Measurements from ENCODE around the gene NPTX2.

NPTX2 gene

DNA sequence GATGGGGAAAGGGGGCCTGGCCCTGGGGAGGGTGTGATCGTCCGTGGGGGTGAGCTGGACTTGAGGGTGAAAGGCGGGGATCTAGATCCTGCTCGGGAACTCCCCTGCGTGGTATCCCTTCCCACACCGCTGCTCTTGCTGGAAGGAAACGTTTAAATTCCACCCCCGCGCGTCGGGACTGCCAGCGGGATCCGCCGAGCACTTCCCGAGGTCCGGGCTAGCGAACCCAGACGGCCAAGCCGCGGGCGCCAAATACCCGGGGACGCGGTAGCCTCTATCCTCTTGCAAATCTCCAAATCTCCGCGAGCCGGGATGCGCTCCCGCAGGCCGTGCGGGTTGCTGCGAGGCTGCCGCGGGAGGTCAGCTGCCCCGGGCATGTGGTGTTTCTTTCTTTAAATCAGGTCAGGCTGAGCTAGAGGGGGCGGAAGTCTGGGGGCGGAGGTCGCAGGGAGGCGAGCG, 904 bp downstream of the NPTX2 start:
- no peak for DNase-seq (ENCODE audit: low read depth in 2 of 2)

DNA sequence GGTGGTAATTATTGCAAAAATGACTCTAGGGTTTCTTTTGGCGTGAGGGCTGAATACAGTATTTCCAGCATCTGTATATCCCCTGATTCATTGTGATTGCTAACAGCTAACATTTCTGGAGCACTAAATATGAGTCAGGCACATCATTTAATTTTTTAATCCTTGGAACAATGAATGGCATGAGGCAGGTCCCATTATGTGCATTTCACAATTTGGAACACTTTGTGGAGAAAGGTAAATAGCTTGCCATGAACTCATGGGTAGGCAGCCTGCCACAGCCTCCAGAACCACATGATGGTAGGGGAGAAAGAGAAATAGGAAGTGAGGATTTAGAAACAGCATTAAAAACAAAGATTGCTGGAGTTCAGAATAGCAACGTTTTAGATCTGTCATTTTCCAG, 1.7 kb downstream of the NPTX2 start:
- no peak for DNase-seq (ENCODE audit: low read depth in 2 of 2)

DNA sequence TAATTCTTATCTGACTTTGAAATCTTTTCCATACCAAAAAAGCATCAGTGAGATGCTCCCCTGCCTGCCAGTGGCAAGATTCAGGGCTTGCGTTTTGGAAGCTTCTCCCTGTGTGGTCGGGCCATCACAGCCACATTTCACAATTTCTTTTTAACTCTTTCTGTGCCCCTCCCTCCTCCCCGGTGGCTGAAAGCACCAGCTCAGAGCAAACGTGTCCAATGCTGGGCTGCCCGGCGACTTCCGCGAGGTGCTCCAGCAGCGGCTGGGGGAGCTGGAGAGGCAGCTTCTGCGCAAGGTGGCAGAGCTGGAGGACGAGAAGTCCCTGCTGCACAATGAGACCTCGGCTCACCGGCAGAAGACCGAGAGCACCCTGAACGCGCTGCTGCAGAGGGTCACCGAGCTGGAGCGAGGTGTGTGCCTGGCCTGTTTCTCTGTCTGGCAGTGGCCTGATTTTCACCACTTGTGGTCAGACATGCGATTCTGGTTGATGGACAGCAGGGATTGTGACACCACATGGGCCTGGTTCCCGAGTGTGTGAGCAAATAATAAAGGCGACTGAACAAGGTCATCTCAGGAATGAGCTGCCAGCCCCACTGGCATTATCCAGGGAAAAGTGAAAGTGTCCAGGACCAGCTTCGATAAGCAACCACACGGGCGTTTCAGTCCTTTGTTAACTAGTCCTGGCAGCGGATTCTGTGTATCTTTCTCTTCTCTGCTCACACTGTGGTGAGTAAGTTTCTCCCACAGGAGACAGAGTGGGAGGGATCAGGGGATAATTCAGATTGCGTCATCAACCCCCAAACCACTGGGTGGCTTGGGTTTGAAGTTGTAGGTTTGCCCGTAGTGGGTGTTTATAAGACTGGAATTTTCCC, 2.6 kb downstream of the NPTX2 start:
- DNase-seq (ENCODE audit: low read depth in 2 of 2), result no peak

DNA sequence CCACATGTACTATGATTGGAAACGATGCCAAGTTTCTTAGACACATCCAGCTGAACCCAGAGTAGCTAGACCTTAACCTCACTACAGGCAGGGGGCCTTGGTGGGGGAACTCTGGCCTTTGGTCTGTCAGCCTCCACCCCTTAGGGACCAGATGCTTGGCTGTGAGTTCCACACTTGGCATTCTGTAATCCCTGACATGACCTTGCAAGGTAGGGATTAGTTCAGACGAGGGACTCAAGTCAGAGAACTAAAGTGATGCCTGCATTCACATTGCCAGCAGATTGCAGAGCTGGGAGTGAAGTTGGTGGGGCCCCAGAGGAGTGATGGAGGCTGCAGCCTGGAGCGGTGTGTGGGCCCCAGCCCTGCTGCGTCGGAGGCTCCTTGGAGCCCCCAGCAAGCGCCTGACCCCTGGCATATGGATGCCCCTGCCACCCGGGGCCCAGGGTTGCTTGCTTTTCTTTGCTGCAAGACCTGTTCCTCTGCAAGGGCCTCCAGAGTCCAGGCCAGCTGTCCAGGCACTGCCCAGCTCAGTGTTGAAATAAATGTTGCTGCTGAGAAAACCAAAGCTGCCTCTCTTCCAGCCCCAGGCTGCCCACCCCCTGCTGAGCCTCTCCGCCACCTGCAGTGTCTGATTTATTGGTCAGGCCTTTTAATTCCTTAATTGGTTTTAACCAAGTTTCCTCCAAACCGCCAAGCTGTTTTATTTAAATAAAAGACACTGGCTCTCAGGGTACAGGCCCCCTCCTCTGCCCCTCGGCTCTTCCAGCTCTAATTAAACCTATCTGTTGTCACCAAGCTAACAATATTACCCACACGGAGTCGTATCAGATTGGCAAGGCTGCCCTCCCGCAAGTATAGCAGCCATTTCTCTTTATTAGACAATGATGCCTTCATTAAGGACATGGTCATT, 4.7 kb downstream of the NPTX2 start:
- DNase-seq (ENCODE audit: low read depth in 2 of 2), result no peak

DNA sequence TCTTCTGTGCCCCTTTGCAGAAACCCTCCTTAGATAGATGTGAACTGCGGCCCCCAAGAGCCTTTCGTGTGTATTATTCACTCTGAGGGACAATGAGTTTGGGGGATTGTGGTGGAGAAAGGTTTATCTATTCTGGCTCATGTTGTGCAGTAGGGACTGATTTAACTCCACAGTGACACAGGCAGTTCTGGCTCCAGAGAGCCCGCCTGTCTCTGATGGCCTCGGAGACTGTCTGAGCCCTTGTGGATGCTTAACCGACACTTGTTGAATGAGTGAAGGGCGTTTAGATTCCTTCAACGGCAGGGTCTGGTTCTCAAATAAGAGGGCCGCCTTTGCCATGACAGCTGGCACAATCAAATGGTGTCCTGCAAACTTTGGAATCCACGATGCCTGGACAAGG, 5.8 kb downstream of the NPTX2 start:
- no peak for DNase-seq (ENCODE audit: low read depth in 2 of 2)

DNA sequence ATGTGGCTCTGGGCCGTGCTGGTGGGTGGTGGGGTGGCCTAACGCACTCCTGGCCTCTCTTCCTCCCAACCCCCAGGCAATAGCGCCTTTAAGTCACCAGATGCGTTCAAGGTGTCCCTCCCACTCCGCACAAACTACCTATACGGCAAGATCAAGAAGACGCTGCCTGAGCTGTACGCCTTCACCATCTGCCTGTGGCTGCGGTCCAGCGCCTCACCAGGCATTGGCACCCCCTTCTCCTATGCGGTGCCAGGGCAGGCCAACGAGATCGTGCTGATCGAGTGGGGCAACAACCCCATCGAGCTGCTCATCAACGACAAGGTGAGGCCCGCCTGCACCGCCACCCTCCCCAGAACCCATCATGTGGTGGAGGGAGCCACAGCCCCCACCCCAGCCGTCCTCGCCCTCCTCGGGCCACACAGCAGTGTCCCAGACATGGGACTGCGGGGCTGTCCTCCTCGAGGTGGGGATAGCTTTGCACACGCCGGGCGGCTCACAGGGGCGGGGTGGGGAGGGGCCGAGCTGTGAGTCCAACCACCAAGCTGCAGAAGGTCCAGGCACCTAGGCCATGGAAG, 7.8 kb downstream of the NPTX2 start:
- no peak for DNase-seq (ENCODE audit: low read depth in 2 of 2)

DNA sequence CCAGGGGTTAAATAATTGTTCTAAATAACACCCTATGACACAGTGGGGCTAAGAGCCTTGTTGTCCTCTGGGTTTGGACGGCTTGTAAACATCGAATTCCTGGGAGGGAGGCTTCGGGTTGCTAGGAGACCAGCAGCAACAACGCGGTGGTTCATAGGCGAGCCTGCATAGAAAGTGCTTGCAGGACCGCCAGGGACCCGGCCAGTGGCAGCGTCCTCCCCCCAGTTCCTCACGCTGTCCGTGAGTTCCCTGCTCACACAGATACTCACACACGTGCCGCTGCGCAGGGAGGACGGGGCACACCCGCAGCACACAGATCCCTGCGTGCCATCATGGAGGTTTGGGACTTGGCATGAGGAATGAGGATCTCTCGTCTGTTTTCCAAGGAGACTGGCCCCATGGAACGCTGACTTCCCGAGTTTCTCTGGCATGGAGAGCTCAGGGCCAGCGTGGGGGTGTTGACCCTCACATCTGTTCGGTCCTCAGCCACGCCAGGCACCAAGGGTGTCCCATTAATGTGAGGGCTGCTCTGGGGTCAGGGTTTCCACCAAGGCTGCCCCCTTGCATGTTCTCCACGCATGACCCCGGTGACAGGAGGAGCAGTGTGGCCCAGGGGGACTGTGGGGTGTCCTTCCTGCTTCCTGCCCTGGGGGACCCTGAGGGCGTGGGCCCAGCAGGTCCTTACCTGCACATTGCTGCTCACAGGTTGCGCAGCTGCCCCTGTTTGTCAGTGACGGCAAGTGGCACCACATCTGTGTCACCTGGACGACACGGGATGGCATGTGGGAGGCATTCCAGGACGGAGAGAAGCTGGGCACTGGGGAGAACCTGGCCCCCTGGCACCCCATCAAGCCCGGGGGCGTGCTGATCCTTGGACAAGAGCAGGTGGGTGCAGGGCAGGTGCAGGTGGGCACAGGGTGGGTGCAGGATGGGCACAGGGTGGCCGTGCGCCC, 9.7 kb downstream of the NPTX2 start:
- no peak for DNase-seq (ENCODE audit: low read depth in 2 of 2)

DNA sequence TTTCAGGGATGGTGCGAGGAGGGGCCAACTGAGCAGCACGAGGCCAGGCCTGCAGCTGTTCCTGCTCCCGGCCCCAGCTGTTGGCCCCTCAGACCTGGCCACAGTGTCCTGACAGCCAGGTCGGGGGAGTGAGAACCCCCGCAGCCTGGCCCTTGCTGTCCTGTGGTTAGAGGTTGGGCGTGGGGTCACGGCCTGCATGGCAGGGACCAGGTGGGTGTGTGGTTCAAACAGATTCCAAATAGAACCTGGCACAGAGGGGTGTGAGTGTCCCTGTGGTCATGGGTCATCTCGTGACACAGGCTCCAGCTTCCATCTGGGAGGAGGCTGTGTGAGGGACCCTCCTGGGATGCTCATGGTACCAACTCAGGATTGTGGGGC, 10.3 kb downstream of the NPTX2 start:
- DNase-seq (ENCODE audit: low read depth in 2 of 2), result no peak

DNA sequence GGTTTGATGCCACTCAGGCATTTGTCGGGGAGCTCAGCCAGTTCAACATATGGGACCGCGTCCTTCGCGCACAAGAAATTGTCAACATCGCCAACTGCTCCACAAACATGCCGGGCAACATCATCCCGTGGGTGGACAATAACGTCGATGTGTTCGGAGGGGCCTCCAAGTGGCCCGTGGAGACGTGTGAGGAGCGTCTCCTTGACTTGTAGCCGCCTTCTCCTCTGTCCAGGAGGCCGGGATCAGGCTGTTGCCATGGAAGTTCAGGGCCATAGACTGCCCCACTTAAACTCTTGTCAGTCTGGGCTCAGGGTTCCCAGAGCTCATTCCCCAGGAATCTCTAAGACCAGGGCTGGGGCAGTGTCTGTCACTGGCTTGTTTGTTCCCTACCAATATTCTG, 11.3 kb downstream of the NPTX2 start:
- DNase-seq (ENCODE audit: low read depth in 2 of 2), result no peak

DNA sequence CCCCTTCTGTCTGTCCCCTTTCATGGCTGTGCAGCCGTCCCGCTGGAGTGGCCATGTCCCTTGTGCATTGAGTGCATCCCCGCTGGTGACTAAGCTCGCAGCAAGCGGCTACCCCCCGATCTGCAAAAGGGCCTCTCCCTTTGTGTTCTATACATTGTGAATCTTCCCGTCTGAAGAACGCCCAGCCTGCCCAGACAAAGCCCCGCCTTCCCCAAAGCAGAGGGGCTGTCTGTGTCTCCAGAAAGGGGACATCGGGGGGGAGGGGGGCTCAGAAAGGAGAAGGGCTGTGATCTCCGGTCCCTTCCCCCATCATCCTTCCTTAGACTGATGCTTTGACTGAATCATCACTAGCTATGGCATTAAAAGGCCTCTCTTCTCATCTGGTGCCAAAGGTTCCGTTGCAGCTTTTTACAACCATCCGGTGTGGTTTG, 11.9 kb downstream of the NPTX2 start:
- no peak for DNase-seq (ENCODE audit: low read depth in 2 of 2)

DNA sequence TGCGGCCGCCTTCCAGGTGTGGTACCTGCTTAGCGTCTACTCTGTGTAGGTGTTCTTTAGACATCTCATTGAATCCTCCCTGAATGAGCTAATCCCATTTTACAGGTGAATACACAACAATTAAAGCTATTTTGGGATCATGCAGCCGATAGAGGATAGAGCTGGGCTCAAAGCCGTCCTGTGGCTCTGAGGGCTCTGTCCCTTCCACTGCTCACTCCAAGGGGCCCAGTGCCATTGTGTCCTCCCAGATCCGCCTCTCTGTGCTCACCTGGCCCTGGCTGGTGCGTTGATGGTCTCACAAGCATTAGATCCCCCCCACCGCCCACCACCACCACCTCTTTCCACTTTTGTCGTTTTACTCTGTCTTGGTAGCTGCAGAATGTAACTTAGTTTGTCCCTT, 13.1 kb downstream of the NPTX2 start:
- no peak for DNase-seq (ENCODE audit: low read depth in 2 of 2)

DNA sequence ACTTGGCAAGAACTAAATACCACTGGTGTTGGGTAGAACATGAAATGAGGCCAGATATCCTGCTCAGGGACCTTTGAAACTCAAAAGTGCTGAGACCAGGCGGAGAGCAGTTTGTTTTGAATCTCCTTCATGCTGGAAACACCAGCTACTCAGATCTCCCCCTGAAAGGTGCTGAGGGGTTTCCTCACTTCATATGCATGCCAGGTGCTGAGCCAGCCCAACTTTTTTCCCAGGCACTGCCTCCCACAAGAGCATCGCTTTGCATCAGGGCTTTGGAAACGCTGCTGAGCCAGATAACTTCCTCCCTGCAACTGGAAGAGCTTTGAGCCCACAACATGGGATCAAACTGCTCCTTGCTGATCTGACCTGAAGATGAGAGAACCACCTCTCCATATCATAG, 13.7 kb downstream of the NPTX2 start:
- no peak for DNase-seq (ENCODE audit: low read depth in 2 of 2)

DNA sequence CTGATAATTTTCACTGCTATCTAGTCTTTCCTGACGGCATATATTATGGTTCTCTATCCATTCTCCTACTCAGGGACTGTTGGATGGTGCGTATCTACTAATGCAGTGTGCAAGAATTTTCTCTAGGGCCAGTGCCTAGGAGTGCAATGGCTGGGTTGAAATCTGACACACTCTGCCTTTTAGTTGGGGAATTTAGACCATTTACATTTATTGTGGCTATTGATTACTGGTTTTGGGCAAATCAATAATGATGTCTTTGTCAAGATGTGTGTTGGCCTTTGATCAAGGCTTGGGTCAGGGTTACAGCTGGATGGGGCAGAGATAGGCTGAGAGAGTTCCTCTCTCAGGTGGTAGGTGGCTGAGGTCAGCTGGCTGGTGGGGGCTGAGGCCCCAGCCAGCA, 21.8 kb downstream of the NPTX2 start:
- DNase-seq (ENCODE audit: low read depth in 2 of 2), result no peak

DNA sequence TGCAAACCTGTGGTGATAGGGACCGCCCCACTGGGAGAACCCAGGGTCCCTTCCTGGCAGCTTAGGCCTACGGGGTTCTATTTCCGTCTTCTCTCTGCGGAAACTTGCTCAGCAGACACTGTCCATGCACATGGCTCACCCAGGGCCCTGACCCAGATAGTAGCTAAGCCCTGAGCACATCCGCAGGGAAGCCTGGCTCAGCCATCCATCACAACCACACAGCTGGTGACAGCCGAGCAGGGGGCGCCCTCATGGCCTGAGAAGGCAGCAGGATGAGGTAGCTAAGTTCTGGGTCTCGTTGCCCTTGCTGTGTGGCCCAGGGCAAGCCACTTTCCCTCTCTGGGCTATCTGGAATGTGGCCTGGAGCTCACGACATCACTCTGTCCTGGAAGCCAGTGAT, 23.3 kb downstream of the NPTX2 start:
- no peak for DNase-seq (ENCODE audit: low read depth in 2 of 2)

DNA sequence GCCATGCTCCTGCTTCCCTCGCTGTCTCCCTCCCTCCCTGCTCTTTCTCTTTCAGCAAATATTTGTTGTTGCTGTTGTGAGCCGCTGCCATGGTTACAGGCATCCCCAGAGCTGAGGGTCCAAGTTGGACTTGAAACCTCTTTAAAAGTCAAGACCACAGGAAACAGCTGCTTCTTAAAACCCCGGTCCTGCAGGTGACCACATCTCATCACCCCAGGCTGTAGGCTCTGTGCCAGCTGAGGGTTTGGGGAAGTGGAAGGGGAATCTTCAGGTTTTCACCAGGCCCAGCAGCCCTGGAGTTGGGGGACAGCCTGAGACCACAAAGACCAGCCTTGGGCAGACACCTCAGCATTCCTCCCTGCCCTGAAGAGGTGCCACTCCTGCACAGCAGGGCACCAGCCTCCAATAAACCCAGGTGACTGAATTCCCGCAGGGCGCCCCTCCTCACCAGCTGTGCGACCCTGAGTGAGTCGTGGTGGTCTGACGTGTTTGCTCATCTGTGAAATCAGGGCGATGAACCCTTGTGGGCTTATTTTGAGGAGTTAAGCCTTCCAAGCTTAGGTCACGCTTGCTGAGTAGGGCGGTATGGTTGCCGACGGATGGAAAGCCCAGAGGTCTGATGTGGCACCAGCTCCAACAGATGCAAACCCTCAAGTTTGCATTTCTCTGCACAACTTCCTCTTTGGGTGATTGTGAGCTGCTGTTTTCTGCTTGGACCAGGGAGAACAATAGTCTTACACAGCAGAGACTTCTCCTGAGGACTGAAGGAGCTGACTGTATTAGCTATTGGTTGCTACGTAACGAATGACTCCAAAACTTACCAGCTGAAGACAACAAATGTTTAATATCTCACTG, 24.8 kb downstream of the NPTX2 start:
- DNase-seq (ENCODE audit: low read depth in 2 of 2), result no peak

DNA sequence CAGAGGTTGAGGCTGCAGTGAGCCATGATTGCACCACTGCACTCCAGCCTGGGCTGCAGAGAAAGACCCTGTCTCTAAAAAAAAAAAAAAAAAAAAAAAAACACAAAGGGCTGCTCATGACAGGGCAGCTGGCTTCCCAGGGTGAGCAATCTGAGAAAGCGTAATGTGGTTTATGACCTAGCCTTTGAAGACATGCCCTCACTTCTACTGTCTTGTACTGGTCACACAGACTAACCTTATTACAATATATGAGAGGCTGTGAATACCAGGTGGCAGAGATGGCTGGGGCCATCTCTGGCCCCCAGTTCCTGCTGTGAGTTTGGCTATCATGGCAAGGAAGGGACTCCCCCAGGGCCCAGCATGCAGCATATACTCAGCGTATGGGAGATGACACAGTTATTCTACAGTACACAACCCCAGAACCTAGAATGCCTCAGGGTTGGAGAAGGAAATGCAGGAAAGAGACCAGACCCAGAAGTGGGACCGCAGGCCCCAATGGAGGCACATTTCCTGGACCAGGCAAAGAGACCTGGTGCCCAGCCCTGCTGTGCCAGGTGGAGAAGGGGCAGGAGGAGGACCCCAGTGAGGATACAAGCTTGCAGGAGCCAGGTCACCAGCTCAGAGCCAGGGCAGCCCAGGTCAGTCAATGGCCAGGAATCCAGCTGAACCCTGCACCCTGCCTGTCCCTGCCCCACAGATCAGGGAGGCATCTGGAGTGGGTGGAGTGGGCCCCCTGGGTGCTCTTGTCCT, 26.3 kb downstream of the NPTX2 start:
- no peak for DNase-seq (ENCODE audit: low read depth in 2 of 2)

DNA sequence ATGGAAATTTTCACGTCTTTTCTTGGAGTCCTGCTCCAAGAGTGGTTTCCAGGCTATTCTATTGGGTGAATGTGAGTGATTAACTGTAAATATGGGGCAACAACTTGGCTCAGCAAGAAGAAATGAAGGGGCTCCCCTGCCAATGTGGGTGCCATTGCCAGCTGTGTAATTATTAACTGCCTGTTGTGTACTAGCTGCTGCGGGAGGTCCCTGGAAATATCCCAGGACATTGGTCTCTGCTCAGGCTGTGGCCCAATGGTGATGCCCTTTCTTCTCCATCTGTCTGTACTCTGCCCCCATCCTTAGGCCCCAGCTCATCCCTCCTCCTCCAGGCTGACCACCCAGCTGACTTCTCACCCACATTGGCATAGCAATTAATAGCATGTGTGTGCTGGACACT, 29.4 kb downstream of the NPTX2 start:
- no peak for DNase-seq (ENCODE audit: low read depth in 2 of 2)

DNA sequence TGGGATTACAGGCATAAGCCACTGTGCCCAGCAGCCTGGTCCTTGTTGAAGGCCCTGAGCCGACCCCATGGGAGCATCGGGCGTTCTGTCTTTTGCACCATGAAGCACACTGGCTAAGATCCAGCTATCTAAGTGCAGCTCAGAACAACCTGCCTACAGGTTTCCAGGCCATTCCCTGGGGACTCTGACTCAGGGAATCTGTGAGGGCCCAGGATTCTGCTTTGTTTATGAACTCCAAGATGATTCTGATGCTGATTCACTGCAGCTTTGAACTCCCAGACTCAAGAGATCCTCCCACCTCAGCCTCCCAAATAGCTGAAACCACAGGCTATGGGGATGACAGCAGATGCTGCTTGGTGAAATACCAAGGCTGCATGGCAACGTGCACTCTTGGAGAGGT, 30.2 kb downstream of the NPTX2 start:
- DNase-seq (ENCODE audit: low read depth in 2 of 2), result no peak

DNA sequence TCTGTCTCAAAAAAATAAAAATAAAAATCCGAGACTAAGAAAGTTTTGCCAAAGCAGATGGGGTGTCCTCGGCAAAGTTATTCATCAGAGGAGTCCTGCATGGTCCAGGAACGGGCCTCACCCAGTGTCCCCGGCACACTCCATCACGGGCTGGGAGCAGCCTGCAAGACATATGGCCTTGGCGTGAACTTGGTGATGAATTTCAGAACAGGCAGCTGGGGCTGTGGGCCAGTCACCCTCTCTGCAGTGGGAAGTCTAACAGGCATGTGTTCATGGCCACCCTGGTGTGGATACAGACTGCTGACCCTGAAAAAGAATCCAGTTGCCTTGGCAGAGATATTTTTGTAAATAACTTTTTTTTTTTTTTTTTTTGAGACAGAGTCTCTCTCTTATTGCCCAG, 34.7 kb downstream of the NPTX2 start:
- no peak for DNase-seq (ENCODE audit: low read depth in 2 of 2)
